ENCODE results near the gene EIF4A2. TPM values are rescaled to one million over a fixed set of nuclear protein-coding genes. Genes with fewer than 3 reads are reported as not detected.
A peak's percentile ranks its signal among the peaks of the same experiment; 100 is the strongest.

Gene EIF4A2
- polyA plus RNA-seq, 1 of the 3 experiments (the other 2 are of a cell fraction), result 270 TPM

- Histone ChIP-seq H3K9me3 (no peaks in the 10 kb centered on the region), H3K27ac (ENCODE audit: low read depth in 2 of 2, low read length in 1 of 2) (peak overlapping the region in 1 of 2 experiments; percentile 22; a peak in 2 of 4 replicates), H3K4me2 (peak overlapping the region; percentile 81; the same call in 1 of the 2 replicates), H3K36me3 (replicated peaks in 1 of 2; ENCODE audit: control insufficient read depth in 1 of 2, insufficient read depth in 2 of 2, low read length in 1 of 2) (peaks cover 73 to 77% of the 10 kb centered on the region in 2 experiments), H3K4me1 (ENCODE audit: control insufficient read depth in 1 of 2, insufficient read depth in 2 of 2, low read depth in 1 of 2, low read length in 1 of 2) (peaks cover 24 to 29% of the 10 kb centered on the region in 2 experiments; a peak in 3 of 4 replicates), H2AFZ (ENCODE audit: low read depth) (no peak overlapping the region), H3K27me3 (ENCODE audit: insufficient read depth) (no peaks in the 10 kb centered on the region), H3K9ac (no peak overlapping the region), H3K79me2 (ENCODE audit: insufficient read depth) (peaks cover 50% of the 10 kb centered on the region), H3K9me2 (no peaks in the 10 kb centered on the region), H3K4me3 (ENCODE audit: low read depth in 2 of 2, low read length in 1 of 2) (no peak overlapping the region), H4K20me1 (ENCODE audit: insufficient read depth) (peaks cover 71% of the 10 kb centered on the region), H3F3A (replicated peaks; ENCODE audit: insufficient read depth) (peaks cover 87% of the 10 kb centered on the region)
- WGBS (ENCODE audit: low lambda C conversion rate), result 61% methylated on average over 13 of the region's 13 CpGs
- CTCF ChIA-PET, result interaction anchor here (1.0 to 1.6 kb wide), 2 partner anchors 33 to 174 kb away, joined by 3 to 5 read pairs; no protein-coding TSS in a partner anchor
- POLR2A ChIA-PET, result no interaction called here
- DNase-seq, result no peak
- TF ChIP-seq EZH2phosphoT487 (IDR thresholded peaks at IDR 0.05; ENCODE audit: borderline replicate concordance, low read depth) (no peak), USF2 (IDR thresholded peaks at IDR 0.05; ENCODE audit: borderline replicate concordance, low read depth, low read length) (no peak), POLR2AphosphoS5 (IDR thresholded peaks at IDR 0.05; ENCODE audit: low read depth, low read length) (no peak), ELF1 (IDR thresholded peaks at IDR 0.05) (no peak), FOSL2 (IDR thresholded peaks at IDR 0.05; ENCODE audit: borderline replicate concordance, low read depth) (no peak), ZBTB33 (IDR thresholded peaks at IDR 0.05; ENCODE audit: borderline replicate concordance, low read depth) (no peak), CHD2 (IDR thresholded peaks at IDR 0.05; ENCODE audit: low read length, partially characterized antibody) (no peak), TAF1 (IDR thresholded peaks at IDR 0.05; ENCODE audit: borderline replicate concordance, low read depth, low read length) (no peak)
Observed at GRCh38 chr3:186788482-186789370, 5.3 kb downstream of the EIF4A2 start.

- H3K4me3 ChIP-seq (ENCODE audit: low read depth in 2 of 2, low read length in 1 of 2), result no peak overlapping the region
- H3K27ac ChIP-seq (ENCODE audit: low read depth in 2 of 2, low read length in 1 of 2), result peak overlapping the region in 1 of 2 experiments; percentile 30; a peak in 1 of 4 replicates
- peaks cover 24 to 29% of the 10 kb centered on the region in 2 experiments; a peak in 3 of 4 replicates for H3K4me1 ChIP-seq (ENCODE audit: control insufficient read depth in 1 of 2, insufficient read depth in 2 of 2, low read depth in 1 of 2, low read length in 1 of 2)
- ChIA-PET CTCF (interaction anchor here (1.6 kb wide), 1 partner anchor 175 kb away, joined by 5 read pairs; no protein-coding TSS in a partner anchor), POLR2A (no interaction called here)
- no peaks in the 10 kb centered on the region for H3K27me3 ChIP-seq (ENCODE audit: insufficient read depth)
- no peak for DNase-seq
- H3K79me2 ChIP-seq (ENCODE audit: insufficient read depth), result peaks cover 40% of the 10 kb centered on the region
- H2AFZ ChIP-seq (ENCODE audit: low read depth), result no peak overlapping the region
- no peak overlapping the region for H3K9ac ChIP-seq
- H3K9me2 ChIP-seq, result no peaks in the 10 kb centered on the region
- H3K4me2 ChIP-seq, result no peak overlapping the region
- H3K9me3 ChIP-seq, result no peaks in the 10 kb centered on the region
- H3F3A ChIP-seq (replicated peaks; ENCODE audit: insufficient read depth), result peaks cover 80% of the 10 kb centered on the region
- peaks cover 61% of the 10 kb centered on the region for H4K20me1 ChIP-seq (ENCODE audit: insufficient read depth)
- WGBS (ENCODE audit: low lambda C conversion rate), result 63% methylated on average over 4 of the region's 4 CpGs
- H3K36me3 ChIP-seq (replicated peaks in 1 of 2; ENCODE audit: control insufficient read depth in 1 of 2, insufficient read depth in 2 of 2, low read length in 1 of 2), result peaks cover 76 to 78% of the 10 kb centered on the region in 2 experiments
- no peak; the same call in 1 of the 2 replicates for TF ChIP-seq ZBTB33 (IDR thresholded peaks at IDR 0.05; ENCODE audit: borderline replicate concordance, low read depth)
- TF ChIP-seq RCOR1 (IDR thresholded peaks at IDR 0.05; ENCODE audit: low read length), result no peak
- TF ChIP-seq USF2 (IDR thresholded peaks at IDR 0.05; ENCODE audit: borderline replicate concordance, low read depth, low read length), result no peak
- no peak; the same call in 1 of the 2 replicates for TF ChIP-seq PBX3 (IDR thresholded peaks at IDR 0.05)
- no peak for TF ChIP-seq FOXJ3 (CRISPR knock-in tag; IDR thresholded peaks at IDR 0.05)
- TF ChIP-seq EP300 (IDR thresholded peaks at IDR 0.05; ENCODE audit: borderline replicate concordance in 1 of 2, low read depth in 1 of 2, low read length in 1 of 2), result no peak
- no peak for TF ChIP-seq ELF1 (IDR thresholded peaks at IDR 0.05)
- TF ChIP-seq JUND (IDR thresholded peaks at IDR 0.05), result no peak; the same call in 1 of the 2 replicates
- no peak for TF ChIP-seq RFX5 (IDR thresholded peaks at IDR 0.05; ENCODE audit: low read length)
- TF ChIP-seq TCF12 (IDR thresholded peaks at IDR 0.05), result no peak
Observed at GRCh38 chr3:186789554-186790260, 6.3 kb downstream of the EIF4A2 start.
